ENCODE data around the gene ADK.
A peak's percentile ranks its signal among the peaks of the same experiment; 100 is the strongest.

ADK gene

GRCh38 chr10:74110120-74110519, 40.9 kb upstream of the ADK start:
- TF ChIP-seq CTCF (IDR thresholded peaks at IDR 0.05; ENCODE audit: low read depth, low read length, missing control alignments) = no peak
- H3K4me3 ChIP-seq (ENCODE audit: low read depth, low read length) = no peak overlapping the region
- DNase-seq (ENCODE audit: low read depth) = no peak
- in situ Hi-C loops (cut with HindIII; ENCODE audit: low sequenced_read_pairs) = loop anchor here (25.0 kb wide), 1 partner anchor 223 kb away; no protein-coding TSS in a partner anchor

GRCh38 chr10:74111799-74112198, 39.2 kb upstream of the ADK start:
- TF ChIP-seq CTCF (IDR thresholded peaks at IDR 0.05; ENCODE audit: low read depth, low read length, missing control alignments) = no peak
- in situ Hi-C loops (cut with HindIII; ENCODE audit: low sequenced_read_pairs) = loop anchor here (25.0 kb wide), 1 partner anchor 224 kb away; no protein-coding TSS in a partner anchor
- no peak for DNase-seq (ENCODE audit: low read depth)
- H3K4me3 ChIP-seq (ENCODE audit: low read depth, low read length) = no peak overlapping the region

- peak; percentile 18 for DNase-seq (ENCODE audit: low read depth)
- H3K4me3 ChIP-seq (ENCODE audit: low read depth, low read length) = no peak overlapping the region
- no peak for TF ChIP-seq CTCF (IDR thresholded peaks at IDR 0.05; ENCODE audit: low read depth, low read length, missing control alignments)
- in situ Hi-C loops (cut with HindIII; ENCODE audit: low sequenced_read_pairs) = loop anchor here (25.0 kb wide), 1 partner anchor 226 kb away; no protein-coding TSS in a partner anchor
Observed at GRCh38 chr10:74113546-74113945, 37.5 kb upstream of the ADK start.

GRCh38 chr10:74114041-74114448, 37.0 kb upstream of the ADK start:
- no peak for DNase-seq (ENCODE audit: low read depth)
- in situ Hi-C loops (cut with HindIII; ENCODE audit: low sequenced_read_pairs) = loop anchor here (25.0 kb wide), 1 partner anchor 227 kb away; no protein-coding TSS in a partner anchor
- no peak for TF ChIP-seq CTCF (IDR thresholded peaks at IDR 0.05; ENCODE audit: low read depth, low read length, missing control alignments)
- no peak overlapping the region for H3K4me3 ChIP-seq (ENCODE audit: low read depth, low read length)

- TF ChIP-seq CTCF (IDR thresholded peaks at IDR 0.05; ENCODE audit: low read depth, low read length, missing control alignments) = no peak
- DNase-seq (ENCODE audit: low read depth) = no peak
- in situ Hi-C loops (cut with HindIII; ENCODE audit: low sequenced_read_pairs) = loop anchor here (25.0 kb wide), 1 partner anchor 230 kb away; no protein-coding TSS in a partner anchor
Observed at GRCh38 chr10:74117738-74118137, 33.3 kb upstream of the ADK start.

GRCh38 chr10:74118804-74119203, 32.2 kb upstream of the ADK start:
- in situ Hi-C loops (cut with HindIII; ENCODE audit: low sequenced_read_pairs) = loop anchor here (25.0 kb wide), 1 partner anchor 232 kb away; no protein-coding TSS in a partner anchor
- no peak for TF ChIP-seq CTCF (IDR thresholded peaks at IDR 0.05; ENCODE audit: low read depth, low read length, missing control alignments)
- H3K4me3 ChIP-seq (ENCODE audit: low read depth, low read length) = no peak overlapping the region
- DNase-seq (ENCODE audit: low read depth) = no peak

More at GRCh38 chr10:74117738-74118137, 33.3 kb upstream of the ADK start:
- H3K4me3 ChIP-seq (ENCODE audit: low read depth, low read length) = no peak overlapping the region
